ENCODE measurements around the gene DDR1. TPM values are rescaled to one million over a fixed set of nuclear protein-coding genes. Genes with fewer than 3 reads are reported as not detected.

Gene DDR1
- total RNA-seq, 2 donors from 2014 or later, result 140 to 151 TPM

GRCh38 chr6:30854285-30855040, 29.9 kb upstream of the DDR1 start:
- Histone ChIP-seq H3K36me3 (ENCODE audit: control insufficient read depth, insufficient read depth, low read length) (no peaks in the 10 kb centered on the region), H3K4me3 (ENCODE audit: low read length) (no peak overlapping the region), H3K27ac (ENCODE audit: low read depth, low read length) (no peak overlapping the region), H3K4me1 (ENCODE audit: control insufficient read depth, insufficient read depth, low read length) (no peaks in the 10 kb centered on the region), H3K9me3 (ENCODE audit: control insufficient read depth, low read length) (peaks cover 30% of the 10 kb centered on the region), H3K27me3 (ENCODE audit: control insufficient read depth, insufficient read depth, low read length, poor library complexity, severe bottlenecking) (no peaks in the 10 kb centered on the region), H3K9ac (ENCODE audit: extremely low read depth, low read length, poor library complexity, severe bottlenecking) (no peak overlapping the region)
- DNase-seq, result no peak
- Mint-ChIP-seq H3K27me3 (ENCODE audit: insufficient read depth) (peaks cover 3% of the 10 kb centered on the region), H3K36me3 (ENCODE audit: low read depth) (peaks cover 6% of the 10 kb centered on the region), H3K27ac (no peak overlapping the region), H3K4me3 (no peak overlapping the region), H3K9me3 (peaks cover 55% of the 10 kb centered on the region), H3K4me1 (no peaks in the 10 kb centered on the region)
- 93 to 94% methylated on average over 3 to 5 of the region's 5 CpGs for WGBS, 2 experiments (ENCODE audit: insufficient coverage in 1 of 2, insufficient read length in 1 of 2)
- TF ChIP-seq CTCF (conservative IDR thresholded peaks at IDR 0.05), result no peak

- peaks cover 55% of the 10 kb centered on the region for H3K9me3 Mint-ChIP-seq
- no peak overlapping the region for H3K9ac ChIP-seq (ENCODE audit: extremely low read depth, low read length, poor library complexity, severe bottlenecking)
- no peaks in the 10 kb centered on the region for H3K27me3 ChIP-seq (ENCODE audit: control insufficient read depth, insufficient read depth, low read length, poor library complexity, severe bottlenecking)
- H3K27me3 Mint-ChIP-seq (ENCODE audit: insufficient read depth), result peaks cover 3% of the 10 kb centered on the region
- H3K27ac ChIP-seq (ENCODE audit: low read depth, low read length), result no peak overlapping the region
- H3K4me1 ChIP-seq (ENCODE audit: control insufficient read depth, insufficient read depth, low read length), result no peaks in the 10 kb centered on the region
- H3K4me3 Mint-ChIP-seq, result no peak overlapping the region
- no peaks in the 10 kb centered on the region for H3K4me1 Mint-ChIP-seq
- H3K36me3 Mint-ChIP-seq (ENCODE audit: low read depth), result peaks cover 6% of the 10 kb centered on the region
- H3K27ac Mint-ChIP-seq, result no peak overlapping the region
- TF ChIP-seq CTCF (conservative IDR thresholded peaks at IDR 0.05), result no peak
- H3K36me3 ChIP-seq (ENCODE audit: control insufficient read depth, insufficient read depth, low read length), result no peaks in the 10 kb centered on the region
- no peak for DNase-seq
- WGBS, 2 experiments (ENCODE audit: insufficient coverage in 1 of 2, insufficient read length in 1 of 2), result 79 to 90% methylated on average over 6 of the region's 6 CpGs
- no peak overlapping the region for H3K4me3 ChIP-seq (ENCODE audit: low read length)
- peaks cover 20% of the 10 kb centered on the region for H3K9me3 ChIP-seq (ENCODE audit: control insufficient read depth, low read length)
Measured at GRCh38 chr6:30855429-30856075, 28.8 kb upstream of the DDR1 start.

- H3K4me3 Mint-ChIP-seq, result no peak overlapping the region
- peaks cover 46% of the 10 kb centered on the region for H3K9me3 Mint-ChIP-seq
- TF ChIP-seq CTCF (conservative IDR thresholded peaks at IDR 0.05), result no peak
- Histone ChIP-seq H3K27me3 (ENCODE audit: control insufficient read depth, insufficient read depth, low read length, poor library complexity, severe bottlenecking) (no peaks in the 10 kb centered on the region), H3K9ac (ENCODE audit: extremely low read depth, low read length, poor library complexity, severe bottlenecking) (no peak overlapping the region), H3K36me3 (ENCODE audit: control insufficient read depth, insufficient read depth, low read length) (no peaks in the 10 kb centered on the region), H3K4me3 (ENCODE audit: low read length) (no peak overlapping the region), H3K27ac (ENCODE audit: low read depth, low read length) (no peak overlapping the region), H3K9me3 (ENCODE audit: control insufficient read depth, low read length) (peaks cover 5% of the 10 kb centered on the region), H3K4me1 (ENCODE audit: control insufficient read depth, insufficient read depth, low read length) (no peaks in the 10 kb centered on the region)
- peaks cover 3% of the 10 kb centered on the region for H3K27me3 Mint-ChIP-seq (ENCODE audit: insufficient read depth)
- no peak for DNase-seq
- 86 to 91% methylated on average over 5 of the region's 5 CpGs for WGBS, 2 experiments (ENCODE audit: insufficient coverage in 1 of 2, insufficient read length in 1 of 2)
- peaks cover 2% of the 10 kb centered on the region for H3K36me3 Mint-ChIP-seq (ENCODE audit: low read depth)
- no peak overlapping the region for H3K27ac Mint-ChIP-seq
- H3K4me1 Mint-ChIP-seq, result no peaks in the 10 kb centered on the region
Measured at GRCh38 chr6:30857112-30857511, 27.2 kb upstream of the DDR1 start.
